ENCODE data around the gene STRIP2. TPM values are rescaled to one million over a fixed set of nuclear protein-coding genes. Genes with fewer than 3 reads are reported as not detected.
"Not testable (repeated sequence)": the region's sequence is repeated elsewhere in the genome, so short reads cannot be mapped to it uniquely, and the experiment has no call there.

Gene STRIP2
- total RNA-seq, 4 donors from 2014 or later, result 0.37 to 2.2 TPM; not detected in 2

DNA sequence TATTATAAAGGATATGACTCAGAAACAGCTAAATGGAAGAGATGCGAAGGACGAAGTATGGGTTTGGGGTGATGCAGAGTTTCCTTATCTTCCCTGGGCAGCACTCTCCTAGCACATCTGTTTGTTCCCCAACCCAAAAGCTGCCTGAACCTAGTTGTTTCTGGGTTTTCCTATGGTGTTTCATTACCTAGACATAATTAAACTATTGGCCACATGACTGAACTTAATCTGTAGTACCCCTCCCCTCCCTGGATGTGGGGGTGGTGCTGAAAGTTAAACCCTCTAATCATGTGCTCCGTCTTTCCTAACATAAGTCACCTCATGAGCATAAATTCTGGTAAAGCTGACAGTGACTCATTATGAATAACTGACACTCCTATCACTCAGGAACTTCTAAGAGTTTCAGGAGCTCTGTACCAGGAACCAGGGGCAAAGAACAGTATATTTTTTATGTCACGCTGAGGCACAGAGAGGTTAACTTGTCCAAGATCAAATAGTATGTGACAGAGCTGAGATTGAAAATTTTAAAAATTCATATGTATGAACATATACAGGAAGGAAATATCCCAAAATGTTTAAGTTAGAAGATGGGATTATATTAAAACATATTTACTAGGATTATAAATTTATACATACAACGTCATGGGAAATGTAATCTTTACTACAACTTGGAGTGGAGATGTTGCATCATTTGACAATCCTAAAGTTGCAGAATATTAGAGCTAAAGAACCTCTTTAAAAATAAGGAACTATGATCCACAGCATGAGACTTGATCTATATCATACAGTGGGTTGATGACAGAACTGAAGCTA, 4.8 kb downstream of the STRIP2 start:
- DNase-seq, result no peak
- no peaks in the 10 kb centered on the region for H3K9me3 ChIP-seq
- H3K4me1 ChIP-seq, result no peaks in the 10 kb centered on the region
- no peaks in the 10 kb centered on the region for H3K36me3 ChIP-seq
- TF ChIP-seq, protein P1, sequence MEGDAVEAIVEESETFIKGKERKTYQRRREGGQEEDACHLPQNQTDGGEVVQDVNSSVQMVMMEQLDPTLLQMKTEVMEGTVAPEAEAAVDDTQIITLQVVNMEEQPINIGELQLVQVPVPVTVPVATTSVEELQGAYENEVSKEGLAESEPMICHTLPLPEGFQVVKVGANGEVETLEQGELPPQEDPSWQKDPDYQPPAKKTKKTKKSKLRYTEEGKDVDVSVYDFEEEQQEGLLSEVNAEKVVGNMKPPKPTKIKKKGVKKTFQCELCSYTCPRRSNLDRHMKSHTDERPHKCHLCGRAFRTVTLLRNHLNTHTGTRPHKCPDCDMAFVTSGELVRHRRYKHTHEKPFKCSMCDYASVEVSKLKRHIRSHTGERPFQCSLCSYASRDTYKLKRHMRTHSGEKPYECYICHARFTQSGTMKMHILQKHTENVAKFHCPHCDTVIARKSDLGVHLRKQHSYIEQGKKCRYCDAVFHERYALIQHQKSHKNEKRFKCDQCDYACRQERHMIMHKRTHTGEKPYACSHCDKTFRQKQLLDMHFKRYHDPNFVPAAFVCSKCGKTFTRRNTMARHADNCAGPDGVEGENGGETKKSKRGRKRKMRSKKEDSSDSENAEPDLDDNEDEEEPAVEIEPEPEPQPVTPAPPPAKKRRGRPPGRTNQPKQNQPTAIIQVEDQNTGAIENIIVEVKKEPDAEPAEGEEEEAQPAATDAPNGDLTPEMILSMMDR (IDR thresholded peaks at IDR 0.05), result no peak
- no peak for TF ChIP-seq POLR2A (IDR thresholded peaks at IDR 0.05)
- no peak overlapping the region for H3K4me3 ChIP-seq
- H3K27me3 ChIP-seq, result no peaks in the 10 kb centered on the region
- intact Hi-C loops (cut with DNase I; ENCODE audit: low total_unique reads), result no loop called here
- no peak overlapping the region for H3K27ac ChIP-seq

DNA sequence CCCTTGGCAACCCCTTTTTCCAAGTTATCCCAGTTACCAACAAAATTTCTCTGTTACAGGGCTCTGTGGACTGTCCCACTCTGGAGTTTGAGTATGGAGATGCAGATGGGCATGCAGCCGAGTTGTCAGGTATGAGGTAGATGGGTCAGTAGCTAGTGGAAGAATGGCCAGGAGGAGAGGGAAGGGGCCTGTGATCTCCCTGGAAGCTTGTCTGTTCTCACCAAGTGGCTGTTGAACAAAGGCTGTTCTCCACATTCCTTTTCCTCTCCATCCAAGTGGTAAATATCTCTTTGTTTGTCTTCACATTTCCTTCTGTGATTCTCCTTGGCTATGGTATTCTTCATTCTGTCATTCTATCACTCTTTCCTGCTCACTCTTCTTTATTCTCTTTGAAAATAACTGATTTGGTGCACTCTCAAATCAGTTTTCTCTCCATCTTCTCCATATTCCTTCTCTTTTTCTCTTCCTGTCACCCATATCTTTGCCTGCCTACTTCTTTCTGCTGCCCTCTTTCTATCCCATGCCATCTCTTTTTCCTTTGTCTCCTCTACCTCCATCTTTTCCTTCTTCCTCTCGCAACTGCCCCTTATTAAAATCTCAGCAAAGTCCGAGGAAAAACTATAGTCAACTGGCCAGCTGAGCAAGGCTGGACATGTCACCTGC, 5.9 kb downstream of the STRIP2 start:
- Histone ChIP-seq H3K9me3 (no peaks in the 10 kb centered on the region), H3K4me1 (no peaks in the 10 kb centered on the region), H3K36me3 (no peaks in the 10 kb centered on the region), H3K27ac (no peak overlapping the region), H3K27me3 (no peaks in the 10 kb centered on the region), H3K4me3 (no peak overlapping the region)
- intact Hi-C loops (cut with DNase I; ENCODE audit: low total_unique reads), result no loop called here
- no peak for DNase-seq
- TF ChIP-seq, protein P1 (IDR thresholded peaks at IDR 0.05), result no peak

DNA sequence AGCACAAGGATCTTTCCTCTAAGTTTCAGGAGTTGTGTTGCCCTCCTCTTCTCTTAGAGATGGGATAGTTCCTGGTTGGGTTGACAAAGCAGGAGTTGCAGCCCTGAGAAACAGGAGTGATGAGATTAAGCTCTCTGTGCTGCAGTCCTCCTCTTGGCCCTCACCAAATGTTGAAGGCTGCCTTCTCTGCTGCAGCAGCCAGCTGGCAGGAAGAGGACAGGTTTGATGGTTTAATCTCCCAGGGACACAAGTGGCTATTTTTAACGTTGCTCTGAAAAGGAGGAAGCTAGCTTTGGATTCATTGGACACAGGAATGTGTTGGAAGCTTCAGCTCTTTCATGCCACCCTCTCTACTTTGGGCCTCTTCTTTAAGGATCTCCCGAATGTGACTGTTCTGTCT, 9.4 kb downstream of the STRIP2 start:
- no peak overlapping the region for H3K27ac ChIP-seq

DNA sequence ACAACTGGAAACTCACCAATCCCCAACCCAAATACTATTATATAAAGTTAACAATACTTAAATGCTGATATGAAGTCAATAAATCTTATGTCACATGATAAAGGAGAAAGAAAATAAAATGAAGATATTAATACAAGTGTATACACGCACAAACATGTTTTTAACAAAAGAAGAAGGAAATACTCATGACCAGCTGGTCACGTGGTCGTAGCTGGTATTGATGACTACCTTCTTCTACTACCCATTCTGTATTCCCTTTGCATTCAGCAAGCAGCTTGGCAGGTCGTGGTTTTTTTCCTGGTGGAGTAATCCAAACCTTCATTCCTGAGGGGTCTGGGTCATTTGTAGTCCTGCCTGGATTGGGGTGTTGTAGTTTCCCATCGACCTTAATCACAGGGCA, 10.5 kb downstream of the STRIP2 start:
- DNase-seq; intact Hi-C loops (cut with DNase I; ENCODE audit: low total_unique reads): not testable (repeated sequence)

More for the DNA sequence above, 9.4 kb downstream of the STRIP2 start:
- Histone ChIP-seq H3K4me3 (no peak overlapping the region), H3K36me3 (no peaks in the 10 kb centered on the region), H3K9me3 (peaks cover 0 to 6% of the 10 kb centered on the region in 2 donors), H3K4me1 (no peaks in the 10 kb centered on the region), H3K27me3 (no peaks in the 10 kb centered on the region)
- no peak for DNase-seq
- TF ChIP-seq POLR2A (IDR thresholded peaks at IDR 0.05), result no peak
- TF ChIP-seq, protein P1 (IDR thresholded peaks at IDR 0.05), result no peak
- intact Hi-C loops (cut with DNase I; ENCODE audit: low total_unique reads), result no loop called here

DNA sequence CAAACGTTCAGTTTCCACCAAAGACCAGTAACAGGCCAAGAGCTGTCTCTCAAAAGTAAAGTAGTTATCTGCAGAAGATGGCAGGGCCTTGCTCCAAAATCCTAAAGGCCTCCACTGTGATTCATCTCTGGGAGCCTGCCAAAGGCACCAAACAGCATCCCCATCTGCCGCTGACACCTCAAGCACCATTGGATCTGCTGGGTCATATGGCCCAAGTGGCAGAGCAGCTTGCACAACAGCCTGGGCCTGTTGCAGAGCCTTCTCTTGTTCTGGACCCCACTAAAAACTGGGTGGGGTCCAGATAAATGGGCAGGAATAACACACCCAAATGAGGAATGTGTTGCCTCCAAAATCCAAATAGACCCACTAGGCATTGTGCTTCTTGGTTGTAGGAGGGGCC, 12.7 kb downstream of the STRIP2 start:
- DNase-seq; H3K4me3 ChIP-seq; H3K9me3 ChIP-seq; H3K27ac ChIP-seq; H3K36me3 ChIP-seq; H3K27me3 ChIP-seq; H3K4me1 ChIP-seq; intact Hi-C loops (cut with DNase I; ENCODE audit: low total_unique reads): not testable (repeated sequence)

More for the DNA sequence above, 10.5 kb downstream of the STRIP2 start:
- not testable (repeated sequence) for H3K4me1 ChIP-seq, H3K36me3 ChIP-seq, H3K27me3 ChIP-seq, H3K9me3 ChIP-seq, H3K4me3 ChIP-seq, H3K27ac ChIP-seq

DNA sequence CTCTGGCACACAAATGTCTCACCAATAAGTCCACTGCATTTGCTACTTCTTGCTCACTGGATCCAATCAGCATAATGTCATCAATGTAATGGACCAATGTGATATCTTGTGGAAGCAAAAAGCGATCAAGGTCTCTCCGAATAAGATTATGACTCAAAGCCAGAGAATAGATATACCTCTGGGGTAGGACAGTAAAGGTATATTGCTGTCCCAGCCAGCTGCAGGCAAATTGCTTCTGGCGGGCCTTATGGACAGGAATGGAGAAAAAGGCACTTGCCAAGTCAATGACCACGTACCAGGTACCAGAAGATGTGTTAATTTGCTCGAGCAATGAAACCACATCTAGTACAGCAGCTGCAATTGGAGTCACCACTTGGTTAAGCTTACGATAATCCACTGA, 13.2 kb downstream of the STRIP2 start:
- H3K4me3 ChIP-seq; H3K27ac ChIP-seq; H3K4me1 ChIP-seq; H3K36me3 ChIP-seq; H3K27me3 ChIP-seq; intact Hi-C loops (cut with DNase I; ENCODE audit: low total_unique reads); H3K9me3 ChIP-seq; DNase-seq: not testable (repeated sequence)

DNA sequence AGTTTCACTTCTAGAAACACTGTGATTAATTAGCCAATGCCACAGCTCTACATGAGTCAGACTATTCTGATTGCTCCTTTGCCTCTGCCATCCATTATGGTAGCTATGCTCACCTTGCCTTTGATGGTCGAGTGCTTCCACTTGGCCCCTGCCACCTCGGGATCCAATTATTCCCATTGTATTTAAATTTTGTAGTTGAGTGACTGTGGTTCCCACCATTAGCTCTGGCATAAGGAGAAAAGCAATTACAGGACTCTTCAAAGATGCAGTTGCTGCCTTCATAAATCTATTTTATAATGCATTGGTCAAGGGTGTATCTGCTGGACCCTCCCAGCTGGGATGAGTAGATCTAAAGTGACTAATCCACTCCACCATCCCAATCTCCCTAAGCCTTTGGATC, 14.4 kb downstream of the STRIP2 start:
- H3K9me3 ChIP-seq; intact Hi-C loops (cut with DNase I; ENCODE audit: low total_unique reads); H3K36me3 ChIP-seq; H3K27me3 ChIP-seq; H3K4me1 ChIP-seq; H3K4me3 ChIP-seq; DNase-seq; H3K27ac ChIP-seq: not testable (repeated sequence)
